ENCODE data around the gene ZNF609.

DNA sequence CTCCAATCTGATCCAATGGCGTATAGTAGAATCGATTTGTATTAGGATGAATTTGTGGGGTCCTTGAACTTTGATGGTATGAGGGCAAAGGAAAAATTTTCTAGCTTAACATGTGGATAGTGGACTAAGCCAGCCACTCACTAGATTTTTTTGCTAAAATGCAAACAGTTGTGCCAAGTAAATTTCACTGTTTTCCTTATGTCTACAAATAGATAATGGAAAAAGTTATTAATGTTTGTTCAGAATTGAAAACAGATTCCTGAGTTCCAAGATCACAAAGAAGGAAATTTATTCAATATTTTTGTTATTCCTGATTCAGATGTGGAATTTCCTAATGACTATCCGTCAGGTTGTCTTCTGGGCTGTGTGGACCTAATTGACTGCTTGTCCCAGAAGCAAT is 35.2 kb upstream of the ZNF609 start:
- TF ChIP-seq, protein P1, sequence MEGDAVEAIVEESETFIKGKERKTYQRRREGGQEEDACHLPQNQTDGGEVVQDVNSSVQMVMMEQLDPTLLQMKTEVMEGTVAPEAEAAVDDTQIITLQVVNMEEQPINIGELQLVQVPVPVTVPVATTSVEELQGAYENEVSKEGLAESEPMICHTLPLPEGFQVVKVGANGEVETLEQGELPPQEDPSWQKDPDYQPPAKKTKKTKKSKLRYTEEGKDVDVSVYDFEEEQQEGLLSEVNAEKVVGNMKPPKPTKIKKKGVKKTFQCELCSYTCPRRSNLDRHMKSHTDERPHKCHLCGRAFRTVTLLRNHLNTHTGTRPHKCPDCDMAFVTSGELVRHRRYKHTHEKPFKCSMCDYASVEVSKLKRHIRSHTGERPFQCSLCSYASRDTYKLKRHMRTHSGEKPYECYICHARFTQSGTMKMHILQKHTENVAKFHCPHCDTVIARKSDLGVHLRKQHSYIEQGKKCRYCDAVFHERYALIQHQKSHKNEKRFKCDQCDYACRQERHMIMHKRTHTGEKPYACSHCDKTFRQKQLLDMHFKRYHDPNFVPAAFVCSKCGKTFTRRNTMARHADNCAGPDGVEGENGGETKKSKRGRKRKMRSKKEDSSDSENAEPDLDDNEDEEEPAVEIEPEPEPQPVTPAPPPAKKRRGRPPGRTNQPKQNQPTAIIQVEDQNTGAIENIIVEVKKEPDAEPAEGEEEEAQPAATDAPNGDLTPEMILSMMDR (IDR thresholded peaks at IDR 0.05; ENCODE audit: low read depth, low read length), result no peak
- no peak for TF ChIP-seq EZH2phosphoT487 (IDR thresholded peaks at IDR 0.05; ENCODE audit: low read depth)
